AG09309 (cell line): ENCODE measurements around the gene GSTK1.
"Not testable (repeated sequence)": the region's sequence is repeated elsewhere in the genome, so short reads cannot be mapped to it uniquely, and the experiment has no call there.

ENCODE experiments used
- DNase-seq: peaks from one replicate; pipeline ENCODE4 v3.0.0-alpha.2; 2010; ENCODE audit warnings: low read depth
- H3K4me3 ChIP-seq: 2 replicates; pipeline ENCODE4 v1.5.1; 2011; ENCODE audit warnings: mild to moderate bottlenecking, low read depth, low read length, moderate library complexity; ENCODE audit not compliant: control insufficient read depth
- CTCF ChIP-seq: IDR thresholded peaks from 2 replicates; pipeline ENCODE4 v1.5.1; 2011; ENCODE audit warnings: mild to moderate bottlenecking, low read depth, low read length, inconsistent platforms; ENCODE audit not compliant: insufficient read depth, control insufficient read depth; ENCODE audit errors: missing control alignments

GSTK1 gene

GRCh38 chr7:143263266-143264195 is at the start of gene GSTK1:
GSTK1 (plus strand) TSS chr7:143263441; CDS start chr7:143263514, 73 bp downstream.
- TF ChIP-seq CTCF: no peak
- DNase-seq: no peak
- H3K4me3 ChIP-seq: peak within 1 kb of the TSS; percentile 99

GRCh38 chr7:143213478-143213877 is 49.8 kb upstream of the GSTK1 start:
- not testable (repeated sequence) for DNase-seq, H3K4me3 ChIP-seq

DNA sequence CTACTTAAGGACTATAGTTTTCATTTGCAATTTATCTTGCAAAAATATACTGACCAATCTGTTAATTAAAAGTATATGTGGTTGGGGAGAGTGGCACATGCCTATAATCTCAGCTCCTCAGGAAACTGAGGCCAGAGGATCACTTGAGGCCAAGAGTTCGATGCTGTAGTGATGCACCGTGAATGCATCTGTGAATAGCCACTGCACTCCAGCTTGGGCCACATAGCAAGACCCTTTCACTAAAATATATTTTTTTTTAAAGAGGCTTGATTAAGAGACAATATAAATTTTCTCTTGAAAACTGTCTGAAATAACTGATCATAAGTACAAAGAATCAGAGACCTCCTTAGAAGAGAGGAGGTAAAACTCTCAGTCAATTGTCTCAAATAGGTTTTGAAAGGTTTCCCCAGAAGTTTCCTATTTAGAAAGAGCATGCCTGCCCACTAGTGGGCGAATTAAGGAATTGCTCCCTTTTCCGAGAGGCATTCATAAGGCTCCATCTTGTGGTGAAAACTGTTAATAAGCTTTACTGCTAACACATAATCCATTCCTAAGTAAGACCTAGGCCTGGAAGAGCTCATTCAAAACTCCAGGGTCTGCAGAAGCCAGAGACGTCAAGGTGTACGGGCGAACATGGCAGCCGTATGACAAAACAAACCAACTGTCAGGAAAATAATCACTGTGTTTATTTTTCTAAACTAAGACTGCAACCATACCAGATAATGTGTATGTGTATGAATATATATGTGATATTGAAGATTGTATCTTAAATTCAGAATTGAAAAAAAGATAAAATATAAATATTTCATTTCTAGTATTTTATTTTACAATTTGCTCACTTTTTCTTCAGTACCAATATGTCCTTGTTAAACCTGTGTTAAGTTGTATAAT is 48.2 kb upstream of the GSTK1 start:
- DNase-seq: peak; percentile 74
- peak; percentile 100 for TF ChIP-seq CTCF
- H3K4me3 ChIP-seq: no peak overlapping the region

- TF ChIP-seq CTCF: no peak
- peak; percentile 5 for DNase-seq
- H3K4me3 ChIP-seq: no peak overlapping the region
These were observed 47.1 kb upstream of the GSTK1 start for GRCh38 chr7:143216151-143216550.

- DNase-seq: no peak
- no peak for TF ChIP-seq CTCF
- H3K4me3 ChIP-seq: no peak overlapping the region
These were observed 46.6 kb upstream of the GSTK1 start for GRCh38 chr7:143216686-143217085.

DNA sequence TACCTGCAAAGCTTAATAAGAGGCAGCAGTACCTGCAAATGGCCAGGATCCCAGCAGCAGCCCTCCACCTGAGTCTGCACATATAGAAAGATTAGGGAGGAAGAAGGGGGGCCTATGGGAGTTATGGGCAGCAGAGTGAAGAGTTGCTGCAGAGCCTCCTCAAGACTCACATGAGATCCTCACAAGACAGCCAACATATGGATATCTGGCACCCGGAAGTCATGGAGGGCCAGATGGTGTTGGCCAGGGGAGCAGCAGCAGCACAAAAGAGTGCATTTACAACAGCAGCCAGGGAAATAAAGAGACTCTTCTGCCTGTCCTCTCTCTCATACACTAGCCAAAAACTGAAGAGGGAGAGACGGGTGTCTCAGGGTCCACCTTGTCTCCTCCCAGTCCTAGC is 45.4 kb upstream of the GSTK1 start:
- DNase-seq: no peak
- no peak overlapping the region for H3K4me3 ChIP-seq
- TF ChIP-seq CTCF: no peak
